Inferior parietal cortex (tissue), 1 donor: Measurements from ENCODE around the gene RPH3AL.
"Not testable (repeated sequence)": the region's sequence is repeated elsewhere in the genome, so short reads cannot be mapped to it uniquely, and the experiment has no call there.

Experiments used
- DNase-seq: peaks from one replicate; pipeline ENCODE4 v3.0.0-alpha.2; 2016; ENCODE audit errors: extremely low spot score

Gene RPH3AL

GRCh38 chr17:260944-261343, 91.7 kb downstream of the RPH3AL start:
- no peak for DNase-seq

- DNase-seq, result no peak
These were observed 92.4 kb downstream of the RPH3AL start for GRCh38 chr17:260031-260791.

GRCh38 chr17:259341-259976, 93.1 kb downstream of the RPH3AL start:
- no peak for DNase-seq

GRCh38 chr17:258906-259305, 93.7 kb downstream of the RPH3AL start:
- DNase-seq, result no peak

DNA sequence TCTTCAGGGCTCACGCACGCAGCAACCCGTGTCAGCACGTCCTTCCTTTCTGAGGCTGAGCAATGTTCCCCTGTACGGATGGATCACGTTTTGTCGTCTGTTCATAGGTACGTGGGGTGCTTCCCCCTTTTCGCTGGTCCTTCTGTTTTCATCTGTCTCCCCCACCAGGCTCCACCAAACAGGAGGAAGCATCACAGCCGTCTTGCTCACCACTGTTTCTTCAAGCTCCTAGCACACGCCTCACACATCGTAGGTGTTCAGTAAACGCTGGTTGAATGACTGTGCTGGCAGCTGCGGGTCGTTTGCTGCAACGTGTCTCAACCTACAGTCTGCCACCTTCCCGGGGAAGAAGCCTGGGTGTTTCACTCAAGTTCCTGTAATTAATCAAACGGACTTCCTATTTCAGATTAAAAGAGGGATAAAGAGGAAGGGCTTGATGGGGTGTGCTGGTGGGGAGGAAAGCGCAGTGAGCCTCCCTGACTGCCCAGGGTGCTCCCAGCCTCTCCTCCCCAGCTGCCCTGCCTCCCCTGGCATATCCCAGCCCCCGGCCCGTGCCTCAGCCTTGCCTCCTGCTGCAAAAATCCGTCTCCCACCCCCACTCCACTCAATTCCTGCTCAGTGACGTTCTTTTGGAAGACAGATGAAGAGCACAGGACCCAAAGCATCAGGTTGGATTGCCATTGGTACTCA, 94.4 kb downstream of the RPH3AL start:
- DNase-seq, result no peak

DNA sequence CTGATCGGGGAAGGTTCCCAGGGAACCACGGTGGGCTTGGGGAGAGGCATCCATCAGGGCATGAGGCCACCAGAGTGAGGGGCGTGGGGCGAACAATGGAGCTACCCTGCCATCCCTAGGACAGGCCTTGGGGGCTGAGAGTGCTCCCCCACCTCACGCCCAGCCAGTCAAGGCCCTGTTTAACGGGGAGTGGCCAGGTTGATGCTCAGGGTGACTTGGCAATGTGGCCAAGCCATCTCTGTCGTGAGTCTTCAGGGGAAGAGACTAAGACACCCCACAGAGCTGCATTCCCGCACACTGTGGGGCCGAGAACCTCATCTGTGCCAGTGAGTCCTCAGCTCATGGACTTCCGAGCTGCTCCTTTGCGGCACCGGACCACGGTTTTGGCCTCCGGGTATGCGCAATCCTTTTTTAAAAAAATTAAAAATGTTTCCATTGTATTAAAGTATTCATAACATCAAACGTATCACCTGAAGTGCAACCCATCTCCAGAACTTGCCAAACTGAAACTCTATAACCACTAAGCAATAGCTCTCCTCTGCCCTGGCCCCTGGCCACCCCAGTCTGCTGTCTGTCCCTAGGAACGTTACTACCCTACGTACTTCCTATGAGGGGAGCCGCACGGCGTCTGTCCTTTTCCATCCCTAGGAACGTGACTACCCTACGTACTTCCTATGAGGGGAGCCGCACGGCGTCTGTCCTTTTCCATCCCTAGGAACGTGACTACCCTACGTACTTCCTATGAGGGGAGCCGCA, 99.3 kb downstream of the RPH3AL start:
- DNase-seq, result no peak

GRCh38 chr17:252456-252855, 100.2 kb downstream of the RPH3AL start:
- no peak for DNase-seq

GRCh38 chr17:251531-251930, 101.1 kb downstream of the RPH3AL start:
- DNase-seq, result no peak

GRCh38 chr17:250487-251300, 101.9 kb downstream of the RPH3AL start:
- no peak for DNase-seq

- DNase-seq, result no peak
These were observed 103.2 kb downstream of the RPH3AL start for GRCh38 chr17:249236-249993.

GRCh38 chr17:248337-249235, 104.0 kb downstream of the RPH3AL start:
- DNase-seq, result no peak

DNA sequence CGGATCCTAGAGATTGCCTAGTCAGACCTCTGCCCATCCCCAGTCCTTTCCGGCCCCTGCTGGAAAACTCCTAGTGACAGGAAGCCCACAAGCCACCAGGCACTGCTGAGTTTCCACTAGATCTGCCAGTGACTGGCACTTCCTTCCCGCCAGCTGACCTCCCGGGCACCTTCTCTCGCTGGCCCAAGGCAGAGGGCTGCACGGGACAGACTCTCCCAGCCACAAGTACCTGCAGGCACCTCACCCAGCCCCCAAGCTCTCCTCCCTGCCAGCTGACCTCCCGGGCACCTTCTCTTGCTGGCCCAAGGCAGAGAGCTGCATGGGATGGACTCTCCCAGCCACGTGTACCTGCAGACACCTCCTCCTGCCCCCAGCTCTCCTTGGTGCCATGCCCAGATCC, 104.8 kb downstream of the RPH3AL start:
- no peak for DNase-seq

GRCh38 chr17:246851-247421, 105.7 kb downstream of the RPH3AL start:
- no peak for DNase-seq

DNA sequence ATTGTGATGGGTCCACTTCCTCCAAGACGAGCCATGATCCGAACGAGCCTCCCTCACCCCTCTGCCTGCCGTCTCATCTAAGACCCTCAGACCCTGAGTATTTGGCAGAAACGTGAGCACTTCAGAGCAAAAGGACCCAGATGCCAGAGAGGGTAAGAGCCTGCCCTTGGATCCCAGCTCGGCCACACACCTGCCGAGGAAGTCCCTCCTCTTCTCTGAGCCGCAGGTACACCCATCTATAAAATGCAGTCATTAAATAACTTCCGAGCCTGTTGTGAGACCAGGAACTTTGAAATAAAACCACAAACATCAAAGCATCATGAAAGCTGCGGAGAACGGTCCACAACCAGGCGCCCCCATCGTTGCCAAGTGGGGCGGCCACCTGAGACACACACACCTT, 106.4 kb downstream of the RPH3AL start:
- no peak for DNase-seq

DNA sequence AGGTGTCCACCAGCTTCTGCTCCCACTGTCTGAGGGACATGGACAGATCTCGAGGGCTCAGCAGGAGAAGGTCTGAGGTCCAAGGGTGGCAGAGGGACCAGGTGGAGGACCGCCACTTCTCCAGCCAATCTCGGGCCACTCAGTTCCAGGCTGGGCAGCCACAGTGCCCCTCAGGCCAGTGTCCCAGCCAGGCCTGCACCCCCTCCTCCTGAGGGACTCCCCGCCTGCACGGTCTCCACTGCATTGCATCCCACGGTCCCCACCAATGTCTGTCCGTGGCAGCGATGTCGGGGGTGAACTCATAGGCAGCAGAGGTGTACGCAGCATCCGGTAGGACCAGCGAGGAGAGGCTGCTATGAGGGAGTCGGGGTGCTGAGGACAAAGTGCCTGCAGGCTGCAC, 107.0 kb downstream of the RPH3AL start:
- DNase-seq, result no peak

- no peak for DNase-seq
These were observed 107.6 kb downstream of the RPH3AL start for GRCh38 chr17:245020-245419.

DNA sequence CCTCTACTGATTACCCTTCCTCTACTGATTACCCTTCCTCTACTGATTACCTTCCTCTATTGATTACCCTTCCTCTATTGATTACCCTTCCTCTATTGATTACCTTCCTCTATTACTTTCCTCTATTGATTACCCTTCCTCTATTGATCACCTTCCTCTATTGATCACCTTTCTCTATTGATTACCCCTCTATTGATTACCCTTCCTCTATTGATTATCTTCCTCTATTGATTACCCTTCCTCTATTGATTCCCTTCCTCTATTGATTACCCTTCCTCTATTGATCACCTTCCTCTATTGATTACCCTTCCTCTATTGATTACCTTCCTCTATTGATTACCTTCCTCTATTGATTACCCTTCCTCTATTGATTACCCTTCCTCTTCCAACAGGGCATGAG, 108.7 kb downstream of the RPH3AL start:
- not testable (repeated sequence) for DNase-seq

GRCh38 chr17:238964-239259, 113.7 kb downstream of the RPH3AL start:
- DNase-seq, result no peak
